A673 (cell line): ENCODE data around the gene ZNF335. TPM values are rescaled to one million over a fixed set of nuclear protein-coding genes. Genes with fewer than 3 reads are reported as not detected.
A peak's percentile ranks its signal among the peaks of the same experiment; 100 is the strongest.

Source experiments
- BruUV-seq: library from RNA; stranded (reverse); fragments of 400-500 nt; replicated peaks from 2 replicates; lab custom pipeline; 2021; lab: Mats Ljungman, UMichigan
- CTCF ChIA-PET: fragments of 300-600 bp; sonication (Branson Sonifier 250); formaldehyde crosslinking; loops from one replicate; lab custom pipeline; 2022; ENCODE audit warnings: antibody characterized with exemption; lab: Charles Lee
- POLR2A ChIA-PET: fragments of 300-600 bp; sonication (Branson Sonifier 250); formaldehyde crosslinking; loops from one replicate; lab custom pipeline; 2022; ENCODE audit warnings: antibody characterized with exemption; ENCODE audit not compliant: low non-redundant PET; lab: Charles Lee
- DNase-seq: peaks from one replicate; pipeline ENCODE4 v3.0.0-alpha.2; 2015; ENCODE audit warnings: low spot score
- H3K27ac ChIP-seq: fragments of 200-600 bp; sonication (generic); 2 replicates; pipeline ENCODE4 v1.5.1; 2016; ENCODE audit warnings: mixed run types, low read depth, mild to moderate bottlenecking, mixed read lengths, antibody characterized with exemption, low read length; ENCODE audit not compliant: poor library complexity, severe bottlenecking
- H3K27me3 ChIP-seq: fragments of 200-600 bp; sonication (generic); replicated peaks from 2 replicates; pipeline ENCODE4 v1.6.1; 2017; ENCODE audit warnings: mixed run types, low read depth, mild to moderate bottlenecking, mixed read lengths, antibody characterized with exemption, low read length; ENCODE audit not compliant: insufficient read depth, poor library complexity
- H3K36me3 ChIP-seq: fragments of 200-600 bp; sonication (generic); 2 replicates; pipeline ENCODE4 v1.6.1; 2016; ENCODE audit warnings: mixed run types, mild to moderate bottlenecking, mixed read lengths, antibody characterized with exemption, low read length; ENCODE audit not compliant: insufficient read depth, poor library complexity, severe bottlenecking
- H3K4me1 ChIP-seq: fragments of 200-600 bp; sonication (generic); 2 replicates; pipeline ENCODE4 v1.6.1; 2017; ENCODE audit warnings: mixed run types, mild to moderate bottlenecking, mixed read lengths, antibody characterized with exemption, low read length; ENCODE audit not compliant: insufficient read depth, poor library complexity, severe bottlenecking
- H3K4me3 ChIP-seq: fragments of 200-600 bp; sonication (generic); 2 replicates; pipeline ENCODE4 v1.5.1; 2016; ENCODE audit warnings: low read depth, mixed run types, mild to moderate bottlenecking, mixed read lengths, low read length; ENCODE audit not compliant: poor library complexity, severe bottlenecking
- H3K9me3 ChIP-seq: fragments of 200-600 bp; sonication (generic); 2 replicates; pipeline ENCODE4 v1.6.1; 2016; ENCODE audit warnings: mixed run types, low read depth, mild to moderate bottlenecking, mixed read lengths, antibody characterized with exemption, low read length; ENCODE audit not compliant: poor library complexity, severe bottlenecking
- EZH2 ChIP-seq: fragments of 200-600 bp; sonication (generic); IDR thresholded peaks from 2 replicates; pipeline ENCODE4 v1.6.1; 2017; ENCODE audit warnings: borderline replicate concordance, low read depth, mild to moderate bottlenecking, mixed read lengths, antibody characterized with exemption, low read length; ENCODE audit not compliant: poor library complexity, severe bottlenecking
- intact Hi-C: fragments of 100-400 bp; cut with micrococcal nuclease; formaldehyde crosslinking; loops from one replicate; pipeline ENCODE4 v1.10.0; 2022; ENCODE audit not compliant: unreplicated experiment
- total RNA-seq: library from RNA; stranded (reverse); gene quantifications from 2 replicates; pipeline ENCODE4 v1.2.3, GENCODE V29; 2021
- TF ChIP-seq, protein P1 (sequence below): fragments of 300-800, 200-600 bp; sonication (generic); conservative IDR thresholded peaks from 2 replicates; pipeline ENCODE4 v1.5.1; 2017; ENCODE audit warnings: low read depth, mild to moderate bottlenecking, antibody characterized with exemption, low read length, moderate library complexity, mixed read lengths

Gene ZNF335
- total RNA-seq, 1 experiment from 2014 or later: 31.9 TPM

DNA sequence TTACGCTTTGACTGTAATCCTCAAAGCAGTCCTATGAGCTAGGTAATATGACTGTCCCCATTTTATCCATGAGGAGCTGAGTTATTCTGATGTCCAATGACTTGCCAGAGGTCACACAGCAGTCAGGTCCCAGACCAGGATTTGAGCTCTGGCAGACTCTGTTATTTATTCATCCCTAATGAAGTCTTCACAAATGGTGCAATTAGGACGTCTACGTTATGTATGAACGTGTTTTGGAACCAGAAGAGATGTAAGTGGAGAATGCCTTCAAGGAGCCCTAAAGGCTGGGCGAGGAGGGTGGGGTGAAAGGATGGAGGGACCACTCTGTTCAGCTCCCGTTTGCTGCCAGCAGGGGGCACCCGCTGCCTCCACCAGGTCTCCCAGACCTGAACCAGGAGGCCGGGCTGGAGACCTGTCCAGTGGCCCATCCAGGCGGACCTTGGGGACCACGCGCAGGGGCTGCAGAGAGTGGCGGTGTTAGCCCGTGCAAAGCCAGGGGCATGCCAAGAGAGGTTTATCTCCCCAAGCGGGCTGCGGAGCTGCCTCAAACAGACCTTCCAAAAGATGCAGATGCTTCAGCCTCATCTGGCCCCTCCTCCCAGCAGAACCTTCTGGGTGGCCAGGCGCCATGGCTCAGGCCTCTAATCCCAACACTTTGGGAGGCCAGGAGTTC lies 15.2 kb upstream of the ZNF335 start:
- no peaks in the 10 kb centered on the region for H3K27me3 ChIP-seq
- no peaks in the 10 kb centered on the region for H3K4me1 ChIP-seq
- H3K9me3 ChIP-seq: no peaks in the 10 kb centered on the region
- no TSS peak for BruUV-seq
- peak; percentile 77 for DNase-seq
- POLR2A ChIA-PET: no interaction called here
- H3K4me3 ChIP-seq: no peak overlapping the region
- TF ChIP-seq, protein P1, sequence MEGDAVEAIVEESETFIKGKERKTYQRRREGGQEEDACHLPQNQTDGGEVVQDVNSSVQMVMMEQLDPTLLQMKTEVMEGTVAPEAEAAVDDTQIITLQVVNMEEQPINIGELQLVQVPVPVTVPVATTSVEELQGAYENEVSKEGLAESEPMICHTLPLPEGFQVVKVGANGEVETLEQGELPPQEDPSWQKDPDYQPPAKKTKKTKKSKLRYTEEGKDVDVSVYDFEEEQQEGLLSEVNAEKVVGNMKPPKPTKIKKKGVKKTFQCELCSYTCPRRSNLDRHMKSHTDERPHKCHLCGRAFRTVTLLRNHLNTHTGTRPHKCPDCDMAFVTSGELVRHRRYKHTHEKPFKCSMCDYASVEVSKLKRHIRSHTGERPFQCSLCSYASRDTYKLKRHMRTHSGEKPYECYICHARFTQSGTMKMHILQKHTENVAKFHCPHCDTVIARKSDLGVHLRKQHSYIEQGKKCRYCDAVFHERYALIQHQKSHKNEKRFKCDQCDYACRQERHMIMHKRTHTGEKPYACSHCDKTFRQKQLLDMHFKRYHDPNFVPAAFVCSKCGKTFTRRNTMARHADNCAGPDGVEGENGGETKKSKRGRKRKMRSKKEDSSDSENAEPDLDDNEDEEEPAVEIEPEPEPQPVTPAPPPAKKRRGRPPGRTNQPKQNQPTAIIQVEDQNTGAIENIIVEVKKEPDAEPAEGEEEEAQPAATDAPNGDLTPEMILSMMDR: peak; percentile 97
- no peak for TF ChIP-seq EZH2
- intact Hi-C loops: no loop called here
- H3K36me3 ChIP-seq: no peaks in the 10 kb centered on the region
- CTCF ChIA-PET: interaction anchor here (0.6 to 2.6 kb wide), 13 partner anchors 8 to 496 kb away, joined by 3 to 18 read pairs (median 5); no protein-coding TSS in a partner anchor
- no peak overlapping the region for H3K27ac ChIP-seq

GRCh38 chr20:45985573-45985972 lies 13.6 kb upstream of the ZNF335 start:
- intact Hi-C loops: no loop called here
- Histone ChIP-seq H3K4me1 (no peaks in the 10 kb centered on the region), H3K27ac (no peak overlapping the region), H3K27me3 (no peaks in the 10 kb centered on the region), H3K9me3 (no peaks in the 10 kb centered on the region), H3K36me3 (no peaks in the 10 kb centered on the region), H3K4me3 (no peak overlapping the region)
- no peak for DNase-seq
- ChIA-PET CTCF (interaction anchor here (1.5 to 2.6 kb wide), 2 partner anchors 9 to 15 kb away, joined by 3 to 18 read pairs; no protein-coding TSS in a partner anchor), POLR2A (no interaction called here)
- TF ChIP-seq EZH2: no peak
- TF ChIP-seq, protein P1: 0 out of 2 replicates have a peak, but pooled peaks have one; percentile 29
- BruUV-seq: no TSS peak

- Histone ChIP-seq H3K4me3 (no peak overlapping the region), H3K4me1 (no peaks in the 10 kb centered on the region), H3K9me3 (no peaks in the 10 kb centered on the region), H3K27me3 (no peaks in the 10 kb centered on the region), H3K27ac (no peak overlapping the region), H3K36me3 (no peaks in the 10 kb centered on the region)
- intact Hi-C loops: no loop called here
- ChIA-PET POLR2A (no interaction called here), CTCF (interaction anchor here (1.2 kb wide), 1 partner anchor 31 kb away, joined by 3 read pairs; no protein-coding TSS in a partner anchor)
- no peak for DNase-seq
- BruUV-seq: no TSS peak
- no peak for TF ChIP-seq EZH2
- TF ChIP-seq, protein P1: no peak
Measured at GRCh38 chr20:45983279-45983743, 11.3 kb upstream of the ZNF335 start.
